SH-SY5Y (cell line): ENCODE results near the gene NANOS2.

ENCODE experiments used
- GATA2 ChIP-seq: IDR thresholded peaks from 2 replicates; pipeline ENCODE4 v1.6.1; 2011; ENCODE audit warnings: mild to moderate bottlenecking, low read depth, low read length
- GATA3 ChIP-seq: IDR thresholded peaks from 2 replicates; pipeline ENCODE4 v1.6.1; 2011; ENCODE audit warnings: low read depth, mild to moderate bottlenecking, low read length, moderate library complexity

DNA sequence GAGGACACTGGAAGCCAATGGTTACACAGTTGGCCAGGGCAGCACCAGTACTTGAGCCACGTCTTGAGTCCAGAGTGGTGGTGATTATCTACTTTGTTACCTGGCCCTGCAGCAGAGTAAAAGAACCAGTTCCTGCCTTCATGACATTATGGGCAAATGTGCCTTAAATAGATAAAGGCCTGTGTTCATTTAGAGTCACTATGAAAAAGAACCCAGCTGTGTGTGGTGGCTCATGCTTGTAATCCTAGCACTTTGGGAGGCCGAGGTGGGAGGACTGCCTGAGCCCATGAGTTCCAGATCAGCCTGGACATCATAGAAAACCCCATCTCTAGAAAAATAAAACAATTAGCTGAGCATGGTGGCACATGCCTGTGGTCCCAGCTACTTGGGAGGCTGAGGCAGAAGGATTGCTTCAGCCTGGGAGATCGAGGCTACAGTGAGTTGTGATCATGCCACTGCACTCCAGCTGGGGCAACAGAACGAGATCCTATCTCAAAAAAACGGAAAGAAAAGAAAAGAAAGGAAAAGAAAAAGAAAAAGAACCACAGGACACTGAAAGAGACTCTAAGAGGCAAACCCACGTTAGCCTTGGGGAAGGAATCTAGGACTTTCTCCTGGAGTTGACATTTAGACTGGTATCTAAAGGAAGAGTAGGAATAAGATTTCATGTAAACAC lies 25.2 kb downstream of the NANOS2 start:
- TF ChIP-seq GATA3 (no peak), GATA2 (no peak)
